Smooth muscle cell of the coronary artery (primary cell): ENCODE data around the gene SHANK1. TPM values are rescaled to one million over a fixed set of nuclear protein-coding genes. Genes with fewer than 3 reads are reported as not detected.

Experiments used
- total RNA-seq: library from RNA; depleted of rRNA; stranded (reverse); fragments of >200 nt; gene quantifications from 2 replicates; pipeline ENCODE4 v1.2.3, GENCODE V29; 2014; ENCODE audit warnings: low replicate concordance

Gene SHANK1
- total RNA-seq = 0.68 and 1.3 TPM in 2 replicates

GRCh38 chr19:50719566-50719965 is at the start of gene SHANK1:
Gene SHANK1 (minus strand): TSS chr19:50719802. CDS start chr19:50716919, 2,883 bp downstream.

DNA sequence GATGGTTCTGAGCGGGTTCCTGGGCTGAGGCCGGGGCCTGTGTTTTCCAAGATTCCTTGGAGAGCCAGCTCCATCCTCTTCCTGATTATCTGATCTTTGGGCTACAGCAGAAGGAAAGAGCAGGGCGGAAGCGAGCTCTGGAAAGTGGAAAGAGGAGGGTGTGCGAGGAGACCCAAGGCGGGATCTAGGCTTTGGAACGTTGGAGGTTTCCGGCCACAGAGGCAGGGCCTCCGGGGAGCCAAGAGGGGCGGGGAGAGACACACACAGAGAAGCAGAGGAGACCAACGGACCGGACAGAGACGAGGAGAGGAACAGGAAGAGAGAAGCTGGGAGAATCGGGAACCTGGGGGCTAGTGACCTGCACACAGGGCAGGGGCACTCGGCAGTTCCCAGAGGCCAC is 3.5 kb upstream of the SHANK1 start, which contains the start of gene CLEC11A:
Gene CLEC11A, plus strand, starts transcription at position 296 of the 400 bp plus-strand sequence. CDS start 162 bp downstream, outside the sequence.

GRCh38 chr19:50649433-50650391 is 69.9 kb downstream of the SHANK1 start, which contains the start of gene C19orf81:
Gene C19orf81 (plus strand): TSS chr19:50649445. CDS start chr19:50649445, 0 bp downstream.

GRCh38 chr19:50639121-50640112 is 80.2 kb downstream of the SHANK1 start, which contains the start of gene SYT3:
Gene SYT3 (minus strand): TSS chr19:50639881. CDS start chr19:50637411, 2,470 bp downstream.

Other genes with a start within 250 kb of the SHANK1 start
- 19.3 and 52.2 TPM in 2 replicates for gene EMC10, start 243.3 kb downstream of the SHANK1 start, total RNA-seq
- 0.53 TPM in 1 of 2 replicates, not detected in the other for gene GARIN5A, start 243.0 kb downstream of the SHANK1 start, total RNA-seq
- 25.5 and 52.0 TPM in 2 replicates for gene JOSD2, start 208.6 kb downstream of the SHANK1 start, total RNA-seq
- gene ASPDH, start 205.9 kb downstream of the SHANK1 start, total RNA-seq = not detected in 2 replicates
- gene LRRC4B, start 151.4 kb downstream of the SHANK1 start, total RNA-seq = 0.30 and 0.35 TPM in 2 replicates
- 0.35 TPM in 1 of 2 replicates, not detected in the other for gene SYT3, start 79.9 kb downstream of the SHANK1 start, total RNA-seq
- not detected in 2 replicates for gene C19orf81, start 70.4 kb downstream of the SHANK1 start, total RNA-seq
- 17.4 and 28.9 TPM in 2 replicates for gene CLEC11A, start 3.6 kb upstream of the SHANK1 start, total RNA-seq
- not detected in 2 replicates for gene GPR32, start 50.7 kb upstream of the SHANK1 start, total RNA-seq
- gene ACP4, start 70.6 kb upstream of the SHANK1 start, total RNA-seq = not detected in 2 replicates
- gene KLK1, start 104.0 kb upstream of the SHANK1 start, total RNA-seq = not detected in 2 replicates
- not detected in 2 replicates for gene KLK15, start 113.8 kb upstream of the SHANK1 start, total RNA-seq
- not detected in 2 replicates for gene KLK3, start 135.1 kb upstream of the SHANK1 start, total RNA-seq
- gene KLK2, start 153.6 kb upstream of the SHANK1 start, total RNA-seq = not detected in 2 replicates
- not detected in 2 replicates for gene KLK4, start 191.6 kb upstream of the SHANK1 start, total RNA-seq
- gene KLK5, start 233.2 kb upstream of the SHANK1 start, total RNA-seq = not detected in 2 replicates
- gene KLK6, start 249.8 kb upstream of the SHANK1 start, total RNA-seq = 0.08 TPM in 1 of 2 replicates, not detected in the other